ENCODE measurements around the gene RARB. TPM values are rescaled to one million over a fixed set of nuclear protein-coding genes. Genes with fewer than 3 reads are reported as not detected.

RARB gene
- total RNA-seq, 2 experiments from 2014 or later = not detected

GRCh38 chr3:25468866-25469319 lies 40.8 kb downstream of the RARB start:
- no peak overlapping the region for H3K27ac Mint-ChIP-seq
- ChIA-PET POLR2A (no interaction called here), CTCF (interaction anchor here (0.6 to 0.7 kb wide), 2 partner anchors 27 to 589 kb away, joined by 3 read pairs; no protein-coding TSS in a partner anchor)
- no peak for TF ChIP-seq CTCF (IDR thresholded peaks at IDR 0.05)
- H3K9me3 Mint-ChIP-seq = no peaks in the 10 kb centered on the region
- H3K36me3 Mint-ChIP-seq (ENCODE audit: low read depth) = no peaks in the 10 kb centered on the region
- no peak overlapping the region for H3K4me3 Mint-ChIP-seq
- ATAC-seq (no peak), DNase-seq (no peak)
- peaks cover 1% of the 10 kb centered on the region for H3K27me3 Mint-ChIP-seq
- no peaks in the 10 kb centered on the region for H3K4me1 Mint-ChIP-seq (ENCODE audit: low read depth)
- intact Hi-C loops (cut with micrococcal nuclease) = no loop called here

DNA sequence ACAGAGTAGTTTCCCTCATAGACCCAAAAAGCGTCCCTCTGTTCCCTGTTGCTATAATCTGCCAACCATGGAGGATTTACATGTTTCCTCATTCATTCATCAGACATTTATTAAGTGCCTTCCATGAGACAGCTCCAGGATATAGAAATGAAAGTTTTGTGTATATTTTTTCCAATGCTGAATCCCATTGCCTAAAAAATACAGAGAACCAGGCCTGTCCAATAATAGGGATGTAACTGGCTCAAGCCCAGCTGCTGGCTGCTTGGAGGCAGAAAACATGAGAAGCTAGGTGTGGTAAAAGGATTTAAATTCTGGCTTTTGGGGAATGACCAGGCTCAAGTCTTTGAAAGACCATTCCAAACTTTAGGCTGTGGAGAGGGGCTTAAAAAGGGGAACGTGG lies 41.5 kb downstream of the RARB start:
- ATAC-seq (no peak), DNase-seq (no peak)
- H3K36me3 Mint-ChIP-seq (ENCODE audit: low read depth) = no peaks in the 10 kb centered on the region
- intact Hi-C loops (cut with micrococcal nuclease) = no loop called here
- ChIA-PET CTCF (no interaction called here), POLR2A (no interaction called here)
- no peak for TF ChIP-seq CTCF (IDR thresholded peaks at IDR 0.05)
- no peaks in the 10 kb centered on the region for H3K9me3 Mint-ChIP-seq
- H3K4me3 Mint-ChIP-seq = no peak overlapping the region
- peaks cover 1% of the 10 kb centered on the region for H3K27me3 Mint-ChIP-seq
- H3K4me1 Mint-ChIP-seq (ENCODE audit: low read depth) = no peaks in the 10 kb centered on the region
- H3K27ac Mint-ChIP-seq = no peak overlapping the region

- DNase-seq = no peak
- ChIA-PET POLR2A (no interaction called here), CTCF (no interaction called here)
- intact Hi-C loops (cut with micrococcal nuclease) = no loop called here
- no peak for ATAC-seq
- Mint-ChIP-seq H3K27ac (no peak overlapping the region), H3K9me3 (no peaks in the 10 kb centered on the region), H3K36me3 (ENCODE audit: low read depth) (no peaks in the 10 kb centered on the region), H3K4me1 (ENCODE audit: low read depth) (no peaks in the 10 kb centered on the region), H3K27me3 (peaks cover 1% of the 10 kb centered on the region), H3K4me3 (no peak overlapping the region)
- no peak for TF ChIP-seq CTCF (IDR thresholded peaks at IDR 0.05)
Observed at GRCh38 chr3:25471081-25471768, 43.2 kb downstream of the RARB start.

- H3K27ac Mint-ChIP-seq = no peak overlapping the region
- ChIA-PET CTCF (no interaction called here), POLR2A (interaction anchor here (1.1 kb wide), 1 partner anchor 9 kb away, joined by 3 read pairs; no protein-coding TSS in a partner anchor)
- H3K4me1 Mint-ChIP-seq (ENCODE audit: low read depth) = no peaks in the 10 kb centered on the region
- no peak overlapping the region for H3K4me3 Mint-ChIP-seq
- ATAC-seq (no peak), DNase-seq (no peak)
- no peak for TF ChIP-seq CTCF (IDR thresholded peaks at IDR 0.05)
- H3K9me3 Mint-ChIP-seq = no peaks in the 10 kb centered on the region
- H3K27me3 Mint-ChIP-seq = peaks cover 1% of the 10 kb centered on the region
- no peaks in the 10 kb centered on the region for H3K36me3 Mint-ChIP-seq (ENCODE audit: low read depth)
- intact Hi-C loops (cut with micrococcal nuclease) = no loop called here
Observed at GRCh38 chr3:25472153-25472552, 44.1 kb downstream of the RARB start.

DNA sequence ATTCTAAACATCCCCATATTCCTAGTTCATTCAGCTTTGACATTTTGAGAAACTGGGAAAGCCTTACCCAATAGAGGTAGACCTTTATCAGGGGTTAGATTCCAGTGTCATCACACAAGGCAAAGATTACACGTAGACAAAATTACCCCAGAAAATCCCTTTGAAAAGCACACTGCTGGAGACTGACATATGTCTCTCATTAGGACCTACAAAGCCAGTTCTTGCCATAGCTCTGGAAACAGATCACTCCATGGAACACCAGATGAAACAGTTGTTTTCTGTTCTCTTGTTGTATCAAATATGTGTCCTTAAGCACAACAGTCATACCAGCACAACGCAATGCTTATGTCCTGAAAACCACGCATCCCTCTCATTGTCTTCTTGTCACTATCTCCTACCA lies 44.7 kb downstream of the RARB start:
- no peaks in the 10 kb centered on the region for H3K4me1 Mint-ChIP-seq (ENCODE audit: low read depth)
- no peaks in the 10 kb centered on the region for H3K36me3 Mint-ChIP-seq (ENCODE audit: low read depth)
- DNase-seq (no peak), ATAC-seq (no peak)
- ChIA-PET CTCF (no interaction called here), POLR2A (interaction anchor here (1.1 kb wide), 1 partner anchor 10 kb away, joined by 3 read pairs; no protein-coding TSS in a partner anchor)
- peaks cover 1% of the 10 kb centered on the region for H3K27me3 Mint-ChIP-seq
- H3K9me3 Mint-ChIP-seq = no peaks in the 10 kb centered on the region
- TF ChIP-seq CTCF (IDR thresholded peaks at IDR 0.05) = no peak
- H3K27ac Mint-ChIP-seq = no peak overlapping the region
- intact Hi-C loops (cut with micrococcal nuclease) = no loop called here
- no peak overlapping the region for H3K4me3 Mint-ChIP-seq

Measured in activated CD8-positive, alpha-beta T cell treated with anti-CD3 and anti-CD28 coated beads for 36 hours (primary cell).